SH-SY5Y (cell line): ENCODE data around the gene TRAPPC14.

Source experiments
- GATA2 ChIP-seq: IDR thresholded peaks from 2 replicates; pipeline ENCODE4 v1.6.1; 2011; ENCODE audit warnings: mild to moderate bottlenecking, low read depth, low read length
- GATA3 ChIP-seq: IDR thresholded peaks from 2 replicates; pipeline ENCODE4 v1.6.1; 2011; ENCODE audit warnings: low read depth, mild to moderate bottlenecking, low read length, moderate library complexity

DNA sequence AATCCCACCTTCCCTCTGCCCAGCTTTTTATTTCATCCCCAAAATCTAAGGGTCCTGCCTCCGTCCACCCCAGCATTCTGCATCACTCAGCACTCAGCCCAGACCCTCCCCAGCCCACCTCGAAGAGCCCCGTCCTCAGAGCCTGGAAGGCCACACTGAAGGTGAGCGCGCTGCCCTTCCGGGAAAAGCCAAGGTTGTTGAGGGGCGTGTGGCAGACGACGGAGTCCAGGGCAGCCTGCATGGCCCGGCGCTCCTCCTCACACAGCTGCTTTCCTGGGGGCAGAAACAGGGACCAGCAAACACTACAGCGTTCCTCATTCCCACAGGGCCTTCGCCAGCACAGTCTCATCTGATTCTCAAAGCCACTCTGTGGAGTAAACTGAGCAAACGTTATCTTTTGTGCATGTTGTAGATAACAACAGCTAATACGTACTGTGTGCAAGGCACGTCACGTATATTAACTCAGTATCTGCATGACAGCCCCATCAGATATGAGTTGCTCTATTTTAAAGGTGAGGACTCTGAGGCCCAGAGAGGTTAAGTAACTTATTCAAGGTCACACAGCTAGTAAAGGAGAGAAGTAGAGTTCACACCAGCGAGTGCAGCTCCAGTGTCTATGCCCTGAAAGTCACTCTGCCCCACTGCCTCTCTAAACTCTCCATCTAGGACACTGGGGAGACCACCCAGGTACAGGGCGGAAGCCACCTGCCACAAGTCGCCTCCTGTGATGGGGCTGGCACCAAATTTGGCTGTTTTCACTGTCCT, 2.8 kb downstream of the TRAPPC14 start:
- TF ChIP-seq GATA3 (no peak), GATA2 (no peak)
